HG03175 (cell line): ENCODE data around the gene PRKD3.
A peak's percentile ranks its signal among the peaks of the same experiment; 100 is the strongest.

ENCODE experiments used
- ATAC-seq: cut with Tn5 transposase; IDR thresholded peaks from one replicate; pipeline ENCODE4 v1.9.1; 2021; ENCODE audit warnings: mild to moderate bottlenecking, moderate library complexity; ENCODE audit not compliant: unreplicated experiment

Gene PRKD3

DNA sequence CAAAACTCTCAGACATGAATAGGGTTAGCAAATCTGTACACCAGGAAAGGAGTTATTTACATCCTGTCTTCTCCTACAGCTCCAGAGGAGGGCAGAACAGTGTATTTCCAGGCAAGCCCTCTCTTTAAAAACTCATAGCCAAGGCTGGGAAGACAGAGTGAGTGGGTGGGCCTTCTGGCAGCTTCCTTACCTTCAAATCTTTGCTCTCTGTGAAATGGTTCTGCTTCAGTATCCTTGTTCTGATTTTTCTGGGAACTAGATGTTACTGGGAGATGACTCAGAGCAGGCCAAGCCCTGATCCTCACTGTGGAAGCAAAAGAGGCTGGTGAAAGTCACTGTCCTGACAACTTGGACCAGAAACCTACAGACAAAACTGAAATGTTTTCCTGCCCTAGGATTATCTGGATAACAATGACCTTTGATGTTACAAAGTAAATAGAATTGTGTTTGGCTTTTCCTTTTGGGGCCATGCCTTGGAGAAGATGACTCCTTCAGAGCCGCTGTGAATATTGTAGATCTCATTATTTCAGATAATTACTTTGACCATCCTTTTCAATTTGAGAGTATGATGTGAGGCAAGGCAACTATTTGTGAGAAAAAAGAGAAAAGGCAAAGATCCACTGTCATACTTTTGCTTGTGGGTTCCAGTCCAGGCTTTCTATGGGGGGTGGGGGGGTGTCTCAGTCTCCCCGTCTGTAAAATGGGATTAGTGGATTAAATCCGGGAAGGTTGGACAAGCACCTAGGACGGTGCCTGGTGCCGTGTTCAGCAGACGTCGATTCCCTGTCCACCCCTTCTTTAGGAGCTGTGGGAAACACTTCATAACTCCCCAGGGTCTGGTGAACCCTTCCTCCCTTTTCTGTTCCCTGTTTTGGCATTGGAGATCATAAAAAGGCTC lies 19.2 kb upstream of the PRKD3 start:
- ATAC-seq: no peak

DNA sequence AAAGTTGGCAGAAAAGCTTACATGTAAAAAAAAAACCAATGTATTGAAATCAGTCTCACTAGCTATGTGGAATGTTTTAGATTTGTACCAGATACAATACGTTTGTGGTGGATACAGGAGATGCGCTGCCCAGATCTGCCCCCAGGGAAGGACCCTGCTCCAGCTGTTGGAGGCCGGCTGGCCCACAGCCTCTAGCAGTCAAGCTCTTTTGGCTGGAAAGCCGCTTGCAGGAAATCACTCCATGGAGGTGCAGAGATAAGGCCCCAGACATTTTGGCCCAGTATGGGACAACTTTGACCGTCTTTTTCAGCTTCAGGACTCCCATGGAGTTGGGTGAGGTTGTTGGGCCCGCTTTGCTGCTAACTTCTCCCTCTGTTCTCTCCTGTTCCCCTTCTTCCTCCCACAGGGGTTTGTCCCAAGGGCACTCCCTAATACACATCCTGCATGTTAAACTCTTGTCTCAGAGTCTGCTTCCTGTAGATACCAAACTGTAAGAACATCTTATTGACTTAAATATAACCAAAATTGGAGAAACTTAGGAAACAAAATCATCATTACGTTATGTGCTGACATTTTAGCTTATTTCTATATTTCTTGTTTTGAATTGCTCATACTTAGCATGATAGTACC lies 18.1 kb upstream of the PRKD3 start:
- ATAC-seq: no peak

DNA sequence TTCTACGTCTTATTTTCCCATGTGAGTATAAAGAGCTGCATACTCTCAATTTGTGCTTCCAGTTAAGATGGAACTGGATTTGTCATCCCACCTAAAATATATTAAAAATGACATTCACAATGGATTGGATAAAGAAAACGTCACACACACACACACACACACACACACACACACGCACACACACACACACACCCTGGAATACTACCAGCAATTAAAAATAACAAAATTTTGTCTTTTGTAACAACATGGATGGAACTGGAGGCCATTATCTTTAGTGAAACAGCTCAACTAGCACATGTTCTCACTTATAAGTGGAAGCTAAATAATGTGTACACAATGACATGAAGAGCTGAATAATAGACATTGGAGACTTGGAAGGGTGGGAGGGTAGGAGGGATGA lies 16.0 kb upstream of the PRKD3 start:
- no peak for ATAC-seq

DNA sequence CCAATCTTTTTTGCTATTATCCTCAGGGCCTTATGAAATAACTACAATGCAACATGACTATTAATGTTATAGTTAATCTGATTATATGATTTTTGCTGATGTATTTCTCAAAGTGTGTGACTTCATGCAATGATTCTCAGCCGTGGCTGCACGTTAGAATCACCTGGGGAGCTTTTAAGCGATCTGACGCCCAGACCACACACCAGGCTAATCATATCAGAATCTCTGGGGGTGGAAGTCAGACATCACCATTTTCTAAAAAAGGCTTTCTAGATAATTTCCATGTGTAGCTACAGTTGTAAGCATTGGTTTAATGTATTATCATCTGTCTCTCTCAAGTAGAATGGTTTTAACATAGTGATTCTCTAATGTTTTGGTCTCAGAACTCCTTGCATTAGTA lies 14.3 kb upstream of the PRKD3 start:
- ATAC-seq: no peak

DNA sequence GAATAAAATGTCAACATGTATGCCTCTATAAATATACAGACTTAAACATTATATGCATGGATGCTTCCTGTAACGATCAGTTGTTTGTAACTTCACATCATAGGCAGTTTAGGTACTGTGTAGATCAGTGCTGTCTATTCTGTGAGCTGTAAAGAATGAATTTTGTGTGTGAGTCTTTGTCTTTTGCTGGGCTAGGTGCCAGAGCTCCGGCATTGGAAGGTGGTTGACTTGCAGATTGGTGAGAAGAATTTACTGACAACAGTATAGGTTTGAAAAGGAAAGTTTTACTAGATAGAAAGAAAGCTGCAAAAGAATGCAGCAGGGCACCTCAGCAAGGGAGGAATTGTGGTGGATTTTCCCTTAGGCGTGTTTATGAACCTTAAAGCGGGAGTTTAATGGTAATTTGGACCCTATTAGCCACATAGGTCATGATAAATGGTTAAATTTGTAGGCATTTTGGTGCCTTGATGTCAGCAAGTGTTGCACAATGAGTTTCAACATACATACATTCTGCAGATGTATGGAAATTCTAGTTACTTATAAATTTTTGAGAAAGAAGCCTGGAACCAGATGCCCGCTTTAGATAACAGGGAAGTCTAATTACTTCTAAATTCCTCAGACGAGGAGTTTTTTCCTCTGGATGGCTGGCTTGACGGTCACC lies 13.1 kb upstream of the PRKD3 start:
- ATAC-seq: no peak

DNA sequence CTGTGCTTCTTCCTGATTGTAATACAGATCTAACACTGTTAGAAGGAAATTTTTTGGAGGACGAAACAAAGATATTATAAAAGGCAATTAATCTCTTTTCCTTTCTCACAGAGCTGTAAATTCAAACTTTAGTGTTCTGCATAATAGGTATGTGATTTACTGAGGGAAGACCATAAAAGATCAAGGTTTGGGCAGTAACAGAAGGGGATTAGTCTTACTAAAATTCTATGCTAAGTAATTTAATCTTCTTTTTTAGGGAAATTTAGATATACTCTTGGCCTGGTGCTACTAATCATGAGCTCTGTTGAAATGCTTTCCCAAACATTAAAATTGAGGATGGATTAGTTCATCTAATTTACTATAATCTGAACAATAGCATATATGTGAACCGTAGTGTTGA lies 11.0 kb upstream of the PRKD3 start:
- ATAC-seq: no peak

DNA sequence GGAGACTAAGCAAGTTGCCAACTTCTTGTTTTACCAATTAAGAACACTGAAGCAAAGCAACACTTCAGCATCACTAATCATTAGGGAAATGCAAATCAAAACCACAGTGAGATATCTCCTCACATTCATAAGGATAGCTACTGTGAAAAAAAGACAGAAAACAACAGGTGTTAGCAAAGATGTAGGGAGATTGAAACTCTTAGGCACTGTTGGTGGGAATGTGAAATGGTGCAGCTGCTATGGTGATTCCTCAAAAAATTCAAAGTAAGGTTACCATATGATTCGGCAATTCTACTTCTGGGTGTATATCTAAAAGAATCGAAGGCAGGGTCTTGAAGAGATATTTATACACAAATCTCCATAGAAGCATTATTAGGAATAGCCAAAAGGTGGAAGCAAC lies 8.6 kb upstream of the PRKD3 start:
- ATAC-seq: no peak

DNA sequence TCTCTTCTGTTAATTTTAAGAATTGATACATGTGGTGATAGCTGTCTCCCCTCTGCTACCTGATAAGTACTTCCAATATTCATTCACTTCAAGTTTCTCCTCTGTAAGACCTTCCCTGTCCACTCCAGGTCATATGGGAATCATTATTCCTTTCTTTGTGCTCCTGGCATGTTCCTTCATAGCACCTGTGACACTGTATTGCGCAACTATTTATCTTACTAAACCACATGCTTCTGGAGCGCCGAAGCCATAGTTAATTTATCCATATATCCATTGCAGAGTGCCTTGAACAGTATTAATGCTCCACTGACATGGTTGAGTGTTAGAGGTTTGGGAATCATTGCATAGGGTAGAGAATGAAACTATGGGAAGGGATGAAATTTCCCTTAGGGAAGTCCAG lies 7.9 kb upstream of the PRKD3 start:
- no peak for ATAC-seq

DNA sequence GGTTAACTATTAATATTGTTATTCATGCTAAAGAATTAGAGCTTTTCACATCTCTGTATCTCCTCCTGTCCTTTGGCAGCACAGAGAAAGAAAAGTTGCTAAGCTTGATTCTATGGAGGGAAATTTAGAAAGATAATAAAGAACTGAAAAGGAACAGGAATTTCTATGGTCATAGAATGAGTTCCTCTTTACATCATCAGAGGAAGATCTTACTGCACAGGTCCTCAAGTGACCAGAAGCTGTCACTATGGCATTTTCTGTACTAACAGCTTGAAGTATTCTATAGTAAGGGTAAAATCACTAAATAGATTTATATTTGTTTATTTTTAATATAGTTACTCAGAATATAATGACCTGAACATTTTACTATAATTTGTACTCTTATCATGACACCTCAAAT lies 6.0 kb upstream of the PRKD3 start:
- no peak for ATAC-seq

DNA sequence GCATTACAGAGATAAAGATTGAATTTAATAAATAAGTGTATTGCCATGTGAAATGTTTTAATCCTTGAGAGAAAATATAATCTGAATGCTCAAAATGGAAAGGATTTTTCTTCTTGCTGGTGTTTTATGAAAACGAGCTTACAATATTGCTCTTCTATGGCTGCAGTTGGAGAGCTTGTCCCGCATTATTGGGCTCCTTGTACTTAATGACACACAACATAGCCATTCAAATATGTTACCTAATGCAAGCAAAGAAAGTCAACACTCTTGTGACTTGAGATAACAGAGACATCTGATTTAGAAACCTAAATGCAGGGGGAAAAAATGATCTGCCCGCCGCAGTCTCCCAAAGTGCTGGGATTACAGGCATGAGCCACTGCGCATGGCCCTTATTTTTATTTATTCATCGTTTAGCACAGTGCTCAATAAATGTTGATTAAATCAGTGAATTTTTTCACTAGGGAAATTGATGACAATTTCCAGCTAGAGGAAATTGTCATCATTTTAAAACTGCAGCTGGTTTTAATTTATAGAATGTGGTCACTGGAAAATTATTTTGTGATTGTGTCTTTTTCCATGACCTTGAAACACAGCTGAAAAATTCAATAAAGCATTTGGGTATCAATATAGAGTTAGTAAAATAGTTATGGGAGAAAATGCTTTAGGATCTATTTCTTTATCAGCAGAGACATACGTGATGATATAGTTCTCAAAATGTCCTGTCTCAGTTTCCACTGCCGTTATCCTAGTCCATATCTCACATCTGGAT lies 2.4 kb upstream of the PRKD3 start:
- ATAC-seq: no peak

DNA sequence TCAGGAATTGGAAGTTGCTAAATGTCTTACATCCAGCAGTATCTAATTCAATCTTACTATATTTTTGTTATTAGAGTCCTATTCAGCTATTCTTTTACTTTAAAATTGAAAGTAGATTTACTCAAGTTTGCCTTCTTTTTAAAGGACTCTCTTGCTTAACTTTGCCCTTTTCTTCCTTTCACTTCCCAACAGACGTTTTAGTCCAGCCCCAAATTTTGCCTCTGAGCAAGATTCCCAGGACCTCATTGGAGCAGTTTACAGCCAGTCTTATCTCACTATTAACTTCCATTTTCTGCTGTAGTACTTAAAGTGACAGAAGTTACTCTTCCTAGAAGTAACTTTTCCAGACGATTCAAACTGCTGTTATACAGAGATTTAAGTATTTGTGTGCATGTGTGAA lies 1.7 kb upstream of the PRKD3 start:
- ATAC-seq: no peak

DNA sequence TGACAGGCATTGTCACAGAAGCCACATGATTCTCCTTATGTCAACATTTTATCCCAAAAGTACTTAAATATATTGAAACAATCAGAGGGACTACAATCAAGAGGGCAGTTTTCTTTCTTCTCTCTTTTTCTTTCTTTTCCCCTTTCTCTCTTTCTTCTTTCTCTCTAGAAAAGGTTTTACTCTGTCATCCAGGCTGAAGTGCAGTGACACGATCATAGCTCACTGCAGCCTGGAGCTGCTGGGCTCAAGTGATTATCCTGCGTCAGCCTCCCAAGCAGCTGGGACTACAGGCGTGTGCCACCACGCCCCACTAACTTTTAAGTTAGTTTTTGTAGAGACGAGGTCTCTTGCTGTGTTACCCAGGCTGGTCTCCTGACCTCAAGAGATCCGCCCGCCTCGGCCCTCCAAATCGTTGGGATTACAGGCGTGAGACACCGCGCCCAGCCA lies 1.0 kb upstream of the PRKD3 start:
- no peak for ATAC-seq

DNA sequence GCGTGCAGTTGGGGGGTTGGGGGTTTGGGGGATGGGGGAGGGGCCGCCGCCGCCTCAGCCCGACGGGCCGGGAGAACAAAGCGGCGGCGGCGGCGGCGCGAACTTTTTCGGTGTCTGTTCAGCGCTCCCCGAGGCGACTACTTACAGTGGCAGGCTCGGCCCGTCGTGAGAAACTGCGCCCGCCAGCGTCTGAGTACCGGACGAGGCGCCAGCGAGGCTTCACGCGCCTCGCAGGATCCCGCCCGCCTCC lies 172 bp downstream of the PRKD3 start:
- no peak for ATAC-seq

DNA sequence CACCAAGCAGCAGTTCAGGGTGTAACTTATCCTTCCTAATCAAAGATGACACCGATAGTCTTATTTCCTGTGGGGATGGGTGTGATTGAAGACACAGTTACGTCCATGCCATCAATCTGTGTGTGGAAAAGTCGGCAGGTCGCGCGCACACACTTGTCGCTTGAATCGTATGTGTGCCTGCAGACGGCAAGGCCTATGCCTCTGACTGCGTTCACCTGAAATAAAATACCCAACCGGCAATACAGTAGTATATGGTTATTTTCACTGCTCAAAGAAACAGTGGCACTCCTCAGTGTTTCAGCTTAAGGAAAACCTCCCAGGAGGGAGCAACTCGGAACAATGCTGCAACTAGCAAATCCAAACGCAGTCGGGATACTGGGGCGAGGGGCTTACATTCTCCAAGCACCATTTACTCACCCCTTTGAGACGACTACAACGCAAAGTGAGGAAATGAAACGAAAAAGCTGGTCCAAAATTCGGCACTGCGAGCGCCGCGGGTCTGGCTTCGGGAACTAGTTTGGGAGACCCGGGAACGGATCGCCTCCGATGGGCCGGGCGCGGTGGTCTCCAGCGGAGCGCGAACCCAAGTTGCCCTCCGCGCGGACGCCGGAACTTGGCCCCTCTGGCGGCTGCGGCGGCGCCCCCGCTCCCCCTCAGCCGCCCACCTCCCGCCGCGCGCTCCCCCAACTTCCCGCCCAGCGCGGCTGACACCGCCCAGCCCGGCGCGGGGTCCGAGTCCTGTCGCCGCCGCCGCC lies 675 bp downstream of the PRKD3 start:
- peak; percentile 23 for ATAC-seq

DNA sequence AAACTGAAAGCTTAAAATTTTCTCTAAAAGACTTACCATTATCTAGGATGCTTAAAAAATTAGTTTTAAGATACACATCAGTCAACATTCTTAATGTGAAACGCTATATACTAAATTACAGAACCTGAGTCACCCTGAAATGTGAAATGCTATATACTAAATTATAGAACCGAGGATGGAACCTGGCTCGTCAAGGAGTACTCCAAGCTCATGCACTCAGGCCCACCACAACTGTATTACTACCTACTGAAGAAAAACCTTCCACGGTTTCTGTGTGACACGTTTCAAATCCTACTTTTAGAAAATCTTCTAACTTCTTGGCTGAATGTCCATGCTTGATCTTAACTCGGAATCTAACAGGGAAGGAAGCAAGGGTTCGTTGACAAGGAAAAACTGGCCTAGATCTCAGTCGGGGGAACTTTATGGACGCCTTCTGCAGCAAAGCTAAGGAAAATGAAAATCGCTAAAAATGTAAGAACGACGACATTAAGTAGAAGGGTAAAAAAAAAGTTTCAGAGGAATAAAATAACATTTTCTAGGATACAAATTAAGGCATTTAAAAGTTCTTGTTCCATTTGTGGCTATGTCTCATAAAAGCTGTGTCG lies 1.4 kb downstream of the PRKD3 start:
- ATAC-seq: no peak

DNA sequence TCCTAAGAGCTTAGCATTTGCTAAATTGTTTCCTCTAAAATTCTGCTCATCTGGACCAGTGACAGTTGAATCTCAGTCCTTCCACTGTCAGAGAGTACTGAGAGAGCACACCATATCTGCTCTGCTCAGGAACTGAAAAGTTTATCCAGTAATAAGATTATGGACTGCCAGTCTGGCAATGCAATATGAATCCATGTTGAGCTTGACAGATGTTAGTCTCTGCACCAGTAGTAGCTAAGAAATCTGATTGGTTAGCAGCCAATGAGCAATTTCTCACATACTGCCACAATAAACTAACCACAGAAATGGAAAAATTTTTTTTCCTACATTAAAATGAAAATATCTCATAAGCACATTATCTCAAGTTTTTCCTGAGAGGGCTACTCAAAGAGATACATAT lies 2.3 kb downstream of the PRKD3 start:
- ATAC-seq: no peak

DNA sequence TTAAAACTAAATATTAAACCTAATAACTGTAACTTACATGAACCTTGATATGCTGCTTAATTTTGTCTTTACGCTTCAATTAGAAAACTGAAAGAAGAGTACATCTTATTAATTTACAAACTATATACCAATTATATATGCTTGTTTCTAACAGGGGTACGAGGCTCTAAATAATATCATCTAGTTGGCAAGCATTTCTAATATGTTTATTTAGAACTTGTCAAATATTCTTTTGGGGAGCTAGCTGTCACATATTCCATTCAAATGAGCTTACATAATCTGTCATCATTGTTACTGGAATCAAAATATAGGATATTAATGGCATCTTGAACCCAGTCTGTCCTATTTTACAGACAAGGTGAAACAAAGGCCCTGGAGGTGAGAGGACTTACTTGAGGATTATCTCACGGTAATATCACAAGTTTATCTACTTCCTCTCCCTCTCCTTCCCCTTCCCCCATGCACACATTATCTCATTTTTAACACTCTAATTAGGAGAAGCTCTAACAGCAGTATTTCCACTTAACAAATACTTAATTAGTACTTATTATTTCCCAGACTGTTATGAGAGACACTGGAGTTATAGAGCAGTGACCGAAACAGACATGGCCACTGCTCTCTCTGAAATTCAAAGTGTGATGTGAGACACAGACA lies 3.5 kb downstream of the PRKD3 start:
- ATAC-seq: no peak

DNA sequence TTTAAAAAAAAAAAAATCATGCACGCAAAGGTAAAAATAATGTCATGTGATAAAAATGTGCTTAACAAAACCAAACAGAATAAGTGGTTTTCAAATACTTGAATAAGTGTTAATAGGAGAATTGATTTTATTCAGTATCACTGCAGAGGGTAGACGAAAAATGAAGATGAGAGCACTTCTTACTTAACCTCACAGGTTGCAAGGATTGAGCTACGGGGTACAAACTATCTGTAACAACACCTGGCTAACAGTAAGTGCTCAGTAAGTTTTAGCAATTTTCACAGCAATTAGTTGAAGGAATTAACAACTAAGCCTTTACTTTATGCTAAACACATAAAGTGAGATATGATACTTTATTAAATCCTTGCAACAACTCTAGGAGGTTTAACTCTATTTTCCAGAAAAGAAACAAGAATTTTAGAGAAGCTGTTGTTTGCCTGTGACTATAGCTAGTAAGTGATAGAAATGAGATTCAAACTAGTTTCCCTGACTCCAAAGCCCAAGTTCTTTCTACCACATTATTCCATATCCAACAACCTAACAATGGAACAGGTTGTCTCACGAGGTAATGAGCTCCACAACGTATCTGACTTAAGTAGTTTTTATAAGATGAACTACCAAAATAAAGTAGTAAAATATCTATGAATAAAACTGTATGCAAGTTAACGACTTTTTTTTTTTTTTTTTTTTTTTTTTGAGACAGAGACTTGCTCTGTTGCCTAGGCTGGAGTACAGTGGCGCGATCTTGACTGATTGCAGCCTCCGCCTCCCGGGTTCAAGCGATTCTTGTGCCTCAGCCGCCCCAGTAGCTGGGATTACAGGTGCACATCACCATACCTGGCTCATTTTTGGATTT lies 4.7 kb downstream of the PRKD3 start:
- no peak for ATAC-seq

DNA sequence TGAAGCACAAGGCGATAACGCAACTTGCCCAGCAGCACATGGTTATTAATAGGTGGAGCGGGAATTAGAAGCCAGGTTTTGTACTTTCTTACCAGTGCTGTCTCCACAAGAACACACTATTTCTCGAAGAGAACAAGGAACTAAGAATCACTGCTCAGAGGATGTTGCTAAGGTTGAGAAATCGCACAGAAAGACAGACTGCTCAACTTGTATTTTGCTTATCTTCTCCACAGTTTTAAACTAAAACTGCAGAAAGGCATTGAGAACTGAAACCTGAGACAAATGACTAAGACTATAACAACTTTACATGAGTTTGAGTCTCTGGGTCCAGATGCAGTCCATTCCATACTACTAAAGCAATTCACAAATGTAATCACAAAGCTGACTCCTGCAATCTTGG lies 6.2 kb downstream of the PRKD3 start:
- ATAC-seq: peak; percentile 73
